Breast epithelium (tissue), 3 donors: ENCODE results near the gene HS3ST3A1.

ENCODE experiments used
- POLR2A ChIP-seq: fragments of 450-650 bp; IDR thresholded peaks from one replicate; pipeline ENCODE4 v1.6.1; 2016; ENCODE audit warnings: antibody characterized with exemption, mild to moderate bottlenecking, moderate library complexity
- POLR2AphosphoS5 ChIP-seq, 3 donors: sonication (generic); formaldehyde crosslinking; IDR thresholded peaks; one replicate each; pipeline ENCODE4 v1.6.1; 2017; ENCODE audit warnings: antibody characterized with exemption in 3 of 3
- TF ChIP-seq, protein P1 (sequence below), 3 donors: fragments of 450-650 bp; IDR thresholded peaks; one replicate each; pipeline ENCODE4 v1.5.1; 2016 to 2017; ENCODE audit warnings: antibody characterized with exemption in 3 of 3, mild to moderate bottlenecking in 3 of 3, moderate library complexity in 3 of 3

DNA sequence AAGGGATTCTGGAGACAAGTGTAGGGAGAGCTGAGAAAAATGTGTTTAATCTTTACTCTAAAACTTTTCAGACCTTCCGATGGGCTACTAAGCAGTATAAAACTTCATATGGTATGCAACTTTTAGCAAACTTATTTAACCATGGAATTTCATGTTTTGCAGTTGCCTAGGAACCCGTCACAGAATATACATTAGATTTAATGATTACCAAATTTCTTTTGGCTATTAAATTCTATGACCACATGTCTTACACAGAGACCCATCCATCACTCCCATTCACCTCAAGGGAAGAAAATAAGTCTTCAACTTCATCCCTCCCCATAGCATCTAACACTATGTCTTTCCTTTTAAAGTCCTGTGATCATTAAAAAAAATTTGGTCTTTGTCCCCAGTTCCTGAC lies 54.9 kb downstream of the HS3ST3A1 start:
- TF ChIP-seq POLR2A = no peak
- TF ChIP-seq POLR2AphosphoS5 (IDR thresholded peaks at IDR 0.05) = no peak
- TF ChIP-seq, protein P1, sequence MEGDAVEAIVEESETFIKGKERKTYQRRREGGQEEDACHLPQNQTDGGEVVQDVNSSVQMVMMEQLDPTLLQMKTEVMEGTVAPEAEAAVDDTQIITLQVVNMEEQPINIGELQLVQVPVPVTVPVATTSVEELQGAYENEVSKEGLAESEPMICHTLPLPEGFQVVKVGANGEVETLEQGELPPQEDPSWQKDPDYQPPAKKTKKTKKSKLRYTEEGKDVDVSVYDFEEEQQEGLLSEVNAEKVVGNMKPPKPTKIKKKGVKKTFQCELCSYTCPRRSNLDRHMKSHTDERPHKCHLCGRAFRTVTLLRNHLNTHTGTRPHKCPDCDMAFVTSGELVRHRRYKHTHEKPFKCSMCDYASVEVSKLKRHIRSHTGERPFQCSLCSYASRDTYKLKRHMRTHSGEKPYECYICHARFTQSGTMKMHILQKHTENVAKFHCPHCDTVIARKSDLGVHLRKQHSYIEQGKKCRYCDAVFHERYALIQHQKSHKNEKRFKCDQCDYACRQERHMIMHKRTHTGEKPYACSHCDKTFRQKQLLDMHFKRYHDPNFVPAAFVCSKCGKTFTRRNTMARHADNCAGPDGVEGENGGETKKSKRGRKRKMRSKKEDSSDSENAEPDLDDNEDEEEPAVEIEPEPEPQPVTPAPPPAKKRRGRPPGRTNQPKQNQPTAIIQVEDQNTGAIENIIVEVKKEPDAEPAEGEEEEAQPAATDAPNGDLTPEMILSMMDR (IDR thresholded peaks at IDR 0.05) = no peak
